H1 (cell line): ENCODE data around the gene NOL12. TPM values are rescaled to one million over a fixed set of nuclear protein-coding genes. Genes with fewer than 3 reads are reported as not detected.

Experiments used
- CTCF ChIA-PET: fragments of 300-600 bp; sonication (Branson Sonifier 250); formaldehyde crosslinking; loops from one replicate; lab custom pipeline; 2021; ENCODE audit not compliant: partially characterized antibody; lab: Charles Lee
- POLR2A ChIA-PET: fragments of 300-600 bp; sonication (Branson Sonifier 250); formaldehyde crosslinking; loops from one replicate; lab custom pipeline; 2021; ENCODE audit warnings: inconsistent platforms; ENCODE audit not compliant: partially characterized antibody; lab: Charles Lee
- DNase-seq, 2 experiments: peaks; one replicate each; pipeline versions ENCODE4 v3.0.0 to v3.0.0-alpha.2; 2010 to 2022; ENCODE audit warnings: low spot score in 2 of 2, low read depth in 1 of 2, mixed read lengths in 1 of 2
- FAIRE-seq: peaks from 2 replicates; lab custom pipeline; 2011; peaks lifted over from hg19 to GRCh38; lab: Jason Lieb, UNC
- H2AFZ ChIP-seq: 2 replicates; pipeline ENCODE4 v1.8.1; 2012; ENCODE audit warnings: low read length, inconsistent platforms
- H2AK5ac ChIP-seq: 2 replicates; pipeline ENCODE4 v1.6.1; 2013; ENCODE audit warnings: low read depth, low read length
- H2BK120ac ChIP-seq: replicated peaks from 2 replicates; pipeline ENCODE3; 2013; ENCODE audit warnings: low read depth, low read length, inconsistent platforms
- H2BK12ac ChIP-seq: 2 replicates; pipeline ENCODE4 v1.6.1; 2013; ENCODE audit warnings: low read depth, low read length
- H2BK15ac ChIP-seq: 2 replicates; pipeline ENCODE4 v1.6.1; 2013; ENCODE audit warnings: low read length
- H2BK20ac ChIP-seq: 2 replicates; pipeline ENCODE4 v1.6.1; 2013; ENCODE audit warnings: low read length
- H2BK5ac ChIP-seq: 2 replicates; pipeline ENCODE4 v1.6.1; 2013; ENCODE audit warnings: low read depth, low read length
- H3K14ac ChIP-seq: 2 replicates; pipeline ENCODE4 v1.6.1; 2013; ENCODE audit warnings: inconsistent platforms; ENCODE audit not compliant: insufficient read length
- H3K18ac ChIP-seq: 2 replicates; pipeline ENCODE4 v1.6.1; 2013; ENCODE audit warnings: low read length; ENCODE audit errors: extremely low read depth
- H3K23ac ChIP-seq: 2 replicates; pipeline ENCODE4 v1.6.1; 2013; ENCODE audit warnings: inconsistent platforms; ENCODE audit not compliant: insufficient read length
- H3K23me2 ChIP-seq: 2 replicates; pipeline ENCODE4 v1.6.1; 2013; ENCODE audit warnings: low read depth, low read length
- H3K27ac ChIP-seq: 2 replicates; pipeline ENCODE4 v1.6.1; 2011; ENCODE audit warnings: low read depth, low read length, inconsistent platforms
- H3K27me3 ChIP-seq, 4 experiments: replicated peaks in 1 of 4; 1 replicate in 1 of 4; 2 replicates in 3 of 4; pipeline versions ENCODE4 v1.6.1 to v1.8.1; 2011 to 2013; ENCODE audit warnings: low read length in 3 of 4, mild to moderate bottlenecking in 3 of 4, inconsistent platforms in 2 of 4, mixed read lengths in 2 of 4, moderate library complexity in 1 of 4; ENCODE audit not compliant: control insufficient read depth in 3 of 4, insufficient read depth in 3 of 4; ENCODE audit errors: extremely low read depth in 1 of 4
- H3K36me3 ChIP-seq, 4 experiments: 2 replicates each; pipeline versions ENCODE4 v1.6.1 to v1.8.1; 2011 to 2013; ENCODE audit warnings: mild to moderate bottlenecking in 4 of 4, low read length in 3 of 4, moderate library complexity in 2 of 4, control low read depth in 1 of 4, inconsistent platforms in 1 of 4; ENCODE audit not compliant: insufficient read depth in 4 of 4, control insufficient read depth in 2 of 4
- H3K4ac ChIP-seq: replicated peaks from 2 replicates; pipeline ENCODE3; 2013; ENCODE audit warnings: low read length, low read depth, mixed read lengths, inconsistent platforms; ENCODE audit not compliant: insufficient read length
- H3K4me1 ChIP-seq, 4 experiments: replicated peaks in 1 of 4; 1 replicate in 1 of 4; 2 replicates in 3 of 4; pipeline versions ENCODE4 v1.6.1 to v1.8.1; 2011 to 2013; ENCODE audit warnings: low read length in 3 of 4, inconsistent platforms in 2 of 4, mixed read lengths in 1 of 4; ENCODE audit not compliant: insufficient read depth in 4 of 4, control insufficient read depth in 3 of 4
- H3K4me2 ChIP-seq, 2 experiments: 2 replicates each; pipeline versions ENCODE4 v1.6.1 to v1.8.1; 2011 to 2013; ENCODE audit warnings: low read depth in 2 of 2, low read length in 2 of 2, control low read depth in 1 of 2, inconsistent platforms in 1 of 2, mild to moderate bottlenecking in 1 of 2; ENCODE audit not compliant: insufficient read depth in 1 of 2
- H3K4me3 ChIP-seq, 4 experiments: fragments of 200-600, 300-600 bp in 1 of 4; sonication (generic), shearing (Covaris generic), sonication (Bioruptor Twin) in 1 of 4; 2 replicates each; pipeline versions ENCODE4 v1.5.1 to v1.8.1; 2011 to 2016; ENCODE audit warnings: low read length in 4 of 4, low read depth in 3 of 4, control low read depth in 2 of 4, inconsistent platforms in 2 of 4, mild to moderate bottlenecking in 2 of 4, mixed read lengths in 1 of 4, moderate library complexity in 1 of 4; ENCODE audit not compliant: insufficient read depth in 2 of 4; ENCODE audit errors: extremely low read depth in 1 of 4
- H3K56ac ChIP-seq: replicated peaks from 2 replicates; pipeline ENCODE3; 2013; ENCODE audit warnings: low read depth, mild to moderate bottlenecking, mixed read lengths, low read length, inconsistent platforms; ENCODE audit not compliant: insufficient read length
- H3K79me1 ChIP-seq: 2 replicates; pipeline ENCODE4 v1.6.1; 2013; ENCODE audit warnings: low read depth, low read length, control low read depth
- H3K79me2 ChIP-seq, 2 experiments: 2 replicates each; pipeline versions ENCODE4 v1.6.1 to v1.8.1; 2012 to 2013; ENCODE audit warnings: low read length in 2 of 2, mild to moderate bottlenecking in 2 of 2, inconsistent platforms in 1 of 2; ENCODE audit not compliant: insufficient read depth in 2 of 2, control insufficient read depth in 1 of 2
- H3K9ac ChIP-seq, 4 experiments: replicated peaks in 1 of 4; 1 replicate in 1 of 4; 2 replicates in 3 of 4; pipeline versions ENCODE4 v1.6.1 to v1.8.1; 2011 to 2013; ENCODE audit warnings: low read depth in 3 of 4, low read length in 3 of 4, control low read depth in 2 of 4, mild to moderate bottlenecking in 2 of 4, moderate library complexity in 2 of 4, inconsistent platforms in 1 of 4; ENCODE audit errors: extremely low read depth in 1 of 4
- H3K9me3 ChIP-seq, 2 experiments: 2 replicates each; pipeline versions ENCODE4 v1.6.1 to v1.8.1; 2012 to 2013; ENCODE audit warnings: mild to moderate bottlenecking in 2 of 2, moderate library complexity in 2 of 2, control low read depth in 1 of 2, inconsistent platforms in 1 of 2, low read depth in 1 of 2, low read length in 1 of 2, mixed read lengths in 1 of 2; ENCODE audit not compliant: insufficient read depth in 2 of 2
- H4K20me1 ChIP-seq, 2 experiments: replicated peaks in 1 of 2; 2 replicates each; pipeline versions ENCODE3 to v1.8.1; 2011 to 2013; ENCODE audit warnings: inconsistent platforms in 2 of 2, low read length in 2 of 2, mild to moderate bottlenecking in 1 of 2; ENCODE audit not compliant: insufficient read depth in 2 of 2, control insufficient read depth in 1 of 2
- H4K5ac ChIP-seq: 2 replicates; pipeline ENCODE4 v1.6.1; 2013; ENCODE audit warnings: low read length, low read depth, mixed read lengths, inconsistent platforms; ENCODE audit not compliant: insufficient read length
- H4K8ac ChIP-seq: 2 replicates; pipeline ENCODE4 v1.8.0; 2013; ENCODE audit warnings: mild to moderate bottlenecking, moderate library complexity, low read length, inconsistent platforms; ENCODE audit not compliant: insufficient read depth; ENCODE audit errors: extremely low read depth
- H4K91ac ChIP-seq: replicated peaks from 2 replicates; pipeline ENCODE3; 2013; ENCODE audit warnings: low read length, mixed read lengths, inconsistent platforms; ENCODE audit not compliant: insufficient read length
- EZH2 ChIP-seq: fragments of 200-600 bp; sonication (generic); IDR thresholded peaks from 2 replicates; pipeline ENCODE4 v1.7.1; 2012; ENCODE audit warnings: low read depth, mild to moderate bottlenecking, moderate library complexity, low read length, inconsistent platforms; ENCODE audit not compliant: severe bottlenecking
- GTF2F1 ChIP-seq: IDR thresholded peaks from 2 replicates; pipeline ENCODE4 v1.6.1; 2012; ENCODE audit warnings: low read depth, low read length, improper control_type of control experiment, borderline replicate concordance
- HDAC2 ChIP-seq, 2 experiments: fragments of 300-600 bp in 1 of 2; sonication (generic) in 1 of 2; IDR thresholded peaks; 2 replicates each; pipeline ENCODE4 v1.6.1; 2011 to 2012; ENCODE audit warnings: low read depth in 2 of 2, low read length in 2 of 2, mild to moderate bottlenecking in 2 of 2, moderate library complexity in 2 of 2, borderline replicate concordance in 1 of 2, inconsistent platforms in 1 of 2
- PHF8 ChIP-seq: fragments of 200-600 bp; sonication (generic); conservative IDR thresholded peaks from 2 replicates; pipeline ENCODE4 v1.7.1; 2012; ENCODE audit warnings: low read depth, mild to moderate bottlenecking, inconsistent platforms, low read length, moderate library complexity
- POLR2A ChIP-seq, 2 experiments: IDR thresholded peaks; 1 replicate in 1 of 2; 2 replicates in 1 of 2; pipeline ENCODE4 v1.6.1; 2011; ENCODE audit warnings: low read depth in 2 of 2, low read length in 2 of 2, mild to moderate bottlenecking in 2 of 2; ENCODE audit errors: control extremely low read depth in 1 of 2
- POLR2AphosphoS5 ChIP-seq: IDR thresholded peaks from 2 replicates; pipeline ENCODE4 v1.6.1; 2011; ENCODE audit warnings: low read depth, low read length
- POU5F1 ChIP-seq: IDR thresholded peaks from 2 replicates; pipeline ENCODE4 v1.6.1; 2011; ENCODE audit warnings: low read depth, mild to moderate bottlenecking, low read length, moderate library complexity
- RXRA ChIP-seq: IDR thresholded peaks from 2 replicates; pipeline ENCODE4 v1.6.1; 2011; ENCODE audit warnings: low read depth, mild to moderate bottlenecking, low read length, moderate library complexity; ENCODE audit not compliant: insufficient read depth
- TCF12 ChIP-seq: IDR thresholded peaks from 2 replicates; pipeline ENCODE4 v1.6.1; 2011; ENCODE audit warnings: low read depth, mild to moderate bottlenecking, low read length
- WGBS, 2 experiments: shearing (Covaris generic) in 1 of 2; methylation state at CpG; one replicate each; pipeline versions ENCODE4 v1.1.6 to v1.1.7; 2013 to 2015; ENCODE audit warnings: low lambda C conversion rate in 2 of 2, mixed read lengths in 2 of 2, inconsistent platforms in 1 of 2, low coverage in 1 of 2, missing lambda C conversion rate in 1 of 2; ENCODE audit not compliant: insufficient replicate concordance in 2 of 2, insufficient coverage in 1 of 2, insufficient read length in 1 of 2; ENCODE audit errors: extremely low coverage in 1 of 2, missing lambda C conversion rate in 1 of 2; 5-methylcytosine and 5-hydroxymethylcytosine counted together
- polyA plus RNA-seq, 7 experiments: library from polyadenylated mRNA; depleted of rRNA in 3 of 7; stranded (reverse) in 5 of 7; unstranded in 2 of 7; fragments of >200 nt in 5 of 7; fragments of 200-250 nt in 2 of 7; gene quantifications; 1 replicate in 5 of 7; 2 replicates in 1 of 7; 4 replicates in 1 of 7; pipeline versions ENCODE4 v1.2.1 to v1.2.3, GENCODE V29; 2011 to 2013; ENCODE audit warnings: missing spikeins in 2 of 7, mixed read lengths in 2 of 7
- total RNA-seq: library from RNA; stranded (reverse); fragmentation: NEBNext Ultra II Directional; extraction: Animal tissue kit (Norgen Biotek cat#: 25700); gene quantifications from 2 replicates; pipeline ENCODE4 v1.2.1, GENCODE V29; 2021

NOL12 gene
- total and polyA plus RNA-seq, 2 of the 8 experiments (the other 6 are each of a cell fraction or from before 2014, with no cell fraction given), result 25.3 to 28.3 TPM

- Histone ChIP-seq H2BK15ac (no peak overlapping the region), H2AK5ac (no peak overlapping the region), H2AFZ (no peak overlapping the region), H3K9me3 (no peaks in the 10 kb centered on the region), H3K4me3 (no peak overlapping the region), H4K91ac (no peak overlapping the region), H3K4me1 (peaks cover 0 to 5% (median under 1%) of the 10 kb centered on the region in 4 experiments; a peak in 2 of 7 replicates), H3K9ac (no peak overlapping the region), H3K56ac (no peak overlapping the region), H2BK5ac (no peak overlapping the region), H3K36me3 (peaks cover 2 to 16% (median 8%) of the 10 kb centered on the region in 4 experiments; a peak in 5 of 8 replicates), H2BK12ac (no peak overlapping the region), H3K79me2 (peaks cover 12 to 43% of the 10 kb centered on the region in 2 experiments; a peak in 3 of 4 replicates), H4K20me1 (peaks cover 16 to 36% of the 10 kb centered on the region in 2 experiments), H3K23ac (no peak overlapping the region), H3K14ac (no peak overlapping the region), H2BK120ac (no peak overlapping the region), H3K23me2 (no peaks in the 10 kb centered on the region), H4K8ac (no peak overlapping the region), H3K4ac (no peak overlapping the region), H3K27ac (no peak overlapping the region), H4K5ac (no peak overlapping the region), H3K27me3 (no peaks in the 10 kb centered on the region), H3K79me1 (peaks cover 22% of the 10 kb centered on the region), H3K4me2 (no peak overlapping the region), H3K18ac (no peak overlapping the region)
- FAIRE-seq (no peak), DNase-seq (no peak)
- ChIA-PET POLR2A (no interaction called here), CTCF (interaction anchor here (1.5 to 12.1 kb wide), 2 partner anchors 24 to 103 kb away, joined by 3 to 165 read pairs; partner anchors contain the start of gene SH3BP1)
- WGBS, 2 experiments, result 96% methylated on average over 23 of the region's 24 CpGs; no CpG with 5 or more reads in 1 of the 2 experiments
- TF ChIP-seq POLR2AphosphoS5 (no peak), TCF12 (no peak), PHF8 (no peak), GTF2F1 (no peak), RXRA (no peak), HDAC2 (IDR thresholded peaks at IDR 0.05; ENCODE audit: borderline replicate concordance in 1 of 2, low read depth in 2 of 2, low read length in 2 of 2) (no peak), EZH2 (no peak), POLR2A (IDR thresholded peaks at IDR 0.05; ENCODE audit: control extremely low read depth in 1 of 2, low read depth in 2 of 2, low read length in 2 of 2) (no peak), POU5F1 (no peak)
- TF ChIP-seq, all 59 proteins: peak for 0
- H2BK20ac ChIP-seq, result no peak overlapping the region
Observed at GRCh38 chr22:37665487-37665886, 20.7 kb upstream of the NOL12 start.
